GM12878 (cell line): Measurements from ENCODE around the gene PIP4K2A. TPM values are rescaled to one million over a fixed set of nuclear protein-coding genes. Genes with fewer than 3 reads are reported as not detected.

ENCODE experiments used
- ATAC-seq: fragments of 200-7000 bp; cut with Tn5 transposase; 3 replicates; pipeline ENCODE4 v1.9.1; 2020; ENCODE audit warnings: mild to moderate bottlenecking, moderate library complexity
- BruUV-seq: library from RNA; stranded (reverse); fragments of 400-500 nt; replicated peaks from 2 replicates; lab custom pipeline; 2021; lab: Mats Ljungman, UMichigan
- CTCF ChIA-PET: fragments of 300-600 bp; sonication (Branson Sonifier 250); formaldehyde crosslinking; extraction: SDS; loops from one replicate; lab custom pipeline; 2021; ENCODE audit warnings: inconsistent platforms; lab: Yijun Ruan, JAX
- POLR2A ChIA-PET: fragments of 350-600 bp; formaldehyde crosslinking; extraction: SDS; loops from one replicate; lab custom pipeline; 2021; ENCODE audit warnings: inconsistent platforms; lab: Charles Lee
- RAD21 ChIA-PET: fragments of 300-600 bp; sonication (Branson Sonifier 250); formaldehyde crosslinking; loops from one replicate; lab custom pipeline; 2023; ENCODE audit warnings: antibody characterized with exemption; ENCODE audit not compliant: unreplicated experiment; lab: Charles Lee
- SMC1A ChIA-PET: fragments of 300-600 bp; sonication (Branson Sonifier 250); formaldehyde crosslinking; loops from one replicate; lab custom pipeline; 2023; ENCODE audit not compliant: unreplicated experiment, uncharacterized antibody; lab: Charles Lee
- DNase-seq: peaks from one replicate; pipeline ENCODE4 v3.0.0-alpha.2; 2011; ENCODE audit warnings: low read depth, low spot score
- FAIRE-seq: peaks from 3 replicates; lab custom pipeline; 2011; peaks lifted over from hg19 to GRCh38; lab: Jason Lieb, UNC
- H2AFZ ChIP-seq: 2 replicates; pipeline ENCODE4 v1.6.0; 2011; ENCODE audit warnings: low read depth, low read length, control low read depth; ENCODE audit not compliant: control insufficient read depth
- H3K27ac ChIP-seq: 2 replicates; pipeline ENCODE4 v1.5.1; 2011; ENCODE audit warnings: control low read depth; ENCODE audit not compliant: control insufficient read depth, insufficient read depth
- H3K27me3 ChIP-seq, 2 experiments: replicated peaks in 1 of 2; 2 replicates each; pipeline versions ENCODE4 v1.6.0 to v1.6.1; 2011; ENCODE audit warnings: low read length in 1 of 2; ENCODE audit not compliant: control insufficient read depth in 2 of 2, insufficient read depth in 2 of 2
- H3K36me3 ChIP-seq, 2 experiments: 2 replicates each; pipeline ENCODE4 v1.5.1; 2011; ENCODE audit warnings: low read length in 1 of 2; ENCODE audit not compliant: control insufficient read depth in 2 of 2, insufficient read depth in 2 of 2
- H3K4me1 ChIP-seq: 2 replicates; pipeline ENCODE4 v1.6.1; 2011; ENCODE audit warnings: mild to moderate bottlenecking, low read length, moderate library complexity, mixed read lengths; ENCODE audit not compliant: control insufficient read depth, insufficient read depth
- H3K4me2 ChIP-seq: 2 replicates; pipeline ENCODE4 v1.6.0; 2011; ENCODE audit warnings: control low read depth; ENCODE audit not compliant: control insufficient read depth, insufficient read depth
- H3K4me3 ChIP-seq: fragments of 200-600 bp; sonication (generic); 2 replicates; pipeline ENCODE4 v1.5.1; 2016
- H3K79me2 ChIP-seq: 2 replicates; pipeline ENCODE4 v1.6.0; 2011; ENCODE audit warnings: low read length; ENCODE audit not compliant: control insufficient read depth, insufficient read depth
- H3K9ac ChIP-seq: 2 replicates; pipeline ENCODE4 v1.8.0; 2011; ENCODE audit warnings: low read length, control low read depth, mixed read lengths; ENCODE audit not compliant: control insufficient read depth, insufficient read depth
- H3K9me3 ChIP-seq: replicated peaks from 3 replicates; pipeline ENCODE4 v1.5.1; 2011; ENCODE audit warnings: mild to moderate bottlenecking, low read length; ENCODE audit not compliant: control insufficient read depth, insufficient read depth
- H4K20me1 ChIP-seq: 2 replicates; pipeline ENCODE4 v1.6.0; 2011; ENCODE audit not compliant: control insufficient read depth, insufficient read depth
- ATF2 ChIP-seq: IDR thresholded peaks from 2 replicates; pipeline ENCODE4 v1.6.1; 2012; ENCODE audit warnings: low read length, inconsistent platforms
- NFIC ChIP-seq: IDR thresholded peaks from 2 replicates; pipeline ENCODE4 v1.6.1; 2012; ENCODE audit warnings: low read depth, mild to moderate bottlenecking, inconsistent platforms, low read length, moderate library complexity
- ZZZ3 ChIP-seq: IDR thresholded peaks from 2 replicates; pipeline ENCODE4 v1.6.1; 2011; ENCODE audit warnings: low read depth; ENCODE audit not compliant: control insufficient read depth, insufficient read length
- WGBS: methylation state at CpG from one replicate; pipeline ENCODE4 v1.1.6; 2016; ENCODE audit warnings: low lambda C conversion rate; ENCODE audit not compliant: insufficient replicate concordance, insufficient coverage; ENCODE audit errors: missing lambda C conversion rate; 5-methylcytosine and 5-hydroxymethylcytosine counted together
- in situ Hi-C: fragments of 300-500 bp; cut with MboI; formaldehyde crosslinking; loops from 9 replicates; pipeline ENCODE4 v1.14.3; 2018; ENCODE audit warnings: mixed read lengths
- intact Hi-C: fragments of 100-400 bp; cut with micrococcal nuclease; formaldehyde crosslinking; loops from one replicate; pipeline ENCODE4 v1.14.2; 2022; ENCODE audit not compliant: unreplicated experiment
- polyA plus RNA-seq, 11 experiments: library from polyadenylated mRNA; depleted of rRNA in 4 of 11; unstranded in 6 of 11; stranded (reverse) in 5 of 11; fragments of >200 nt; fragmentation: Nextera tagmentation in 4 of 11; fragmentation: Illumina TruSeq in 1 of 11; extraction: Ambion mirVana in 4 of 11; extraction: Trizol in 1 of 11; gene quantifications; 1 replicate in 1 of 11; 2 replicates in 10 of 11; pipeline versions ENCODE4 v1.2.1 to v1.2.3, GENCODE V29; 2011 to 2016; ENCODE audit warnings: inconsistent platforms in 2 of 11, missing spikeins in 2 of 11, low read depth in 1 of 11
- total RNA-seq, 4 experiments: library from RNA; depleted of rRNA in 3 of 4; stranded (reverse); fragments of >200 nt in 3 of 4; fragmentation: Illumina TruSeq in 1 of 4; extraction: Trizol in 1 of 4; gene quantifications; 2 replicates each; pipeline versions ENCODE4 v1.2.1 to v1.2.3, GENCODE V29; 2013 to 2021

PIP4K2A gene
- total and polyA plus RNA-seq, 10 of the 15 experiments (the other 5 are each of a cell fraction or from before 2014, with no cell fraction given), result 54.3 to 139 (median 84.4) TPM

DNA sequence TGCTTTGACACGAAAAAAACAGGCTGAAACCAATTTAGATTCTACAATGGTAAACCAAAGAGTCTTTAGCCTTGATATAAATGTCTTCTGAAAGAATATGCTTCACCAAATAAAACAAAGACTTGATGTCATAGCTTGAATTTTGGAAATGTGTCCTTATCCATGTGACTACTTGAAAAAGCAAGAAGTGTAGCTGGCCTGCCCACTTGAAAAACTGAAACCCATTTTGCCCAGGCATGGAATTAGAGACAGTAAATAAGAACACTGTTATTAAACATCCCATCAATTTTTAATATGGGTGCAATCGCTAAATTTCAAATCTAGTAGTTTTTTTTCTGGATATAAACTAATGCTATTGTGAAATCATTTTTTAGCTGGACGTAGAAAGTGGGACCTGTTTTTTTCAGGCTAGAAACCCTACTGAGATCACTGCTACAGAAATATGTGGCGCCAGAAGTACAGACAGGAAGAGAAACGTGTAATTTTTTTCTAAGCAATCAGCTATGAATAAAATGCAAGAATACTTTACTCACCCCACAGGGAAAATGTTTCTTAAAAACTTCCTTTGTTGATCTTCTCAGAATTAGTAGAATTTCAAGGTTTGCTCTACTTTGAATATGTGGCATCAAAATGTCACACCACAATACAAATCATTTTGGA is 56.7 kb downstream of the PIP4K2A start:
- no TSS peak for BruUV-seq
- Histone ChIP-seq H3K4me2 (peak overlapping the region; percentile 31), H2AFZ (no peak overlapping the region), H3K9ac (no peak overlapping the region), H3K27ac (peak overlapping the region; percentile 55), H3K36me3 (peaks cover 0 to 4% of the 10 kb centered on the region in 2 experiments; a peak in 1 of 4 replicates), H3K9me3 (no peaks in the 10 kb centered on the region), H3K4me1 (peaks cover 46% of the 10 kb centered on the region), H3K4me3 (no peak overlapping the region; the same call in 1 of the 2 replicates), H3K79me2 (peaks cover 92% of the 10 kb centered on the region), H4K20me1 (peaks cover under 1% of the 10 kb centered on the region), H3K27me3 (no peaks in the 10 kb centered on the region)
- 0 out of 2 replicates have a peak, but pooled peaks have one; percentile 37 for TF ChIP-seq ATF2
- TF ChIP-seq ZZZ3, result no peak
- 0 out of 2 replicates have a peak, but pooled peaks have one; percentile 18 for TF ChIP-seq NFIC
- DNase-seq (no peak), ATAC-seq (peak; percentile 31; the same call in 1 of the 3 replicates), FAIRE-seq (no peak)
- intact Hi-C loops, result no loop called here
- ChIA-PET CTCF (interaction anchor here (1.1 to 3.9 kb wide), 3 partner anchors 9 to 39 kb away, joined by 3 to 18 read pairs (median 6); no protein-coding TSS in a partner anchor), POLR2A (interaction anchor here (0.9 to 1.5 kb wide), 6 partner anchors 8 to 25 kb away, joined by 3 to 5 read pairs (median 3); no protein-coding TSS in a partner anchor), SMC1A (interaction anchor here (0.8 to 4.7 kb wide), 16 partner anchors 8 to 74 kb away, joined by 3 to 23 read pairs (median 4); no protein-coding TSS in a partner anchor), RAD21 (interaction anchor here (1.1 to 2.3 kb wide), 5 partner anchors 9 to 53 kb away, joined by 3 to 7 read pairs (median 4); no protein-coding TSS in a partner anchor)
- 27% methylated on average over 5 of the region's 5 CpGs for WGBS
- in situ Hi-C loops, result no loop called here
